HG02610 (cell line): ENCODE measurements around the gene LIMK1.

Source experiments
- ATAC-seq: cut with Tn5 transposase; IDR thresholded peaks from one replicate; pipeline ENCODE4 v1.9.1; 2021; ENCODE audit warnings: mild to moderate bottlenecking, moderate library complexity; ENCODE audit not compliant: unreplicated experiment

Gene LIMK1

DNA sequence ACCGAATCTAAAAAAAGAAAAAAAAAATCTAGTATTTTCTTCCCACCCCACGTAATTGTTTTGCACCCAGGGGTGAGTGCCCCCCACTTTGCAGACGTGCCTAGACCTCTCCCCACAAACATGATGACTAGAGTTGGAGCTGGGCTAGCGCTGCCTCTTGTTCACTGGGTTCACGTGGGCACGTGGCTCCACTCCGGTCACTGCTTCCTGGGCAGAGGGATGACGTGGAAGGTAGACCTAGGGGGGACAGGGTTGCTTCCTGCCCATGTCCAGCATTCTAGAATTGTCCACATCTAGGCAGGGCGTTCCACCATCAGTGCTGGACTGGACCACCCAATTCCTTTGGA is 861 bp upstream of the LIMK1 start:
- no peak for ATAC-seq

DNA sequence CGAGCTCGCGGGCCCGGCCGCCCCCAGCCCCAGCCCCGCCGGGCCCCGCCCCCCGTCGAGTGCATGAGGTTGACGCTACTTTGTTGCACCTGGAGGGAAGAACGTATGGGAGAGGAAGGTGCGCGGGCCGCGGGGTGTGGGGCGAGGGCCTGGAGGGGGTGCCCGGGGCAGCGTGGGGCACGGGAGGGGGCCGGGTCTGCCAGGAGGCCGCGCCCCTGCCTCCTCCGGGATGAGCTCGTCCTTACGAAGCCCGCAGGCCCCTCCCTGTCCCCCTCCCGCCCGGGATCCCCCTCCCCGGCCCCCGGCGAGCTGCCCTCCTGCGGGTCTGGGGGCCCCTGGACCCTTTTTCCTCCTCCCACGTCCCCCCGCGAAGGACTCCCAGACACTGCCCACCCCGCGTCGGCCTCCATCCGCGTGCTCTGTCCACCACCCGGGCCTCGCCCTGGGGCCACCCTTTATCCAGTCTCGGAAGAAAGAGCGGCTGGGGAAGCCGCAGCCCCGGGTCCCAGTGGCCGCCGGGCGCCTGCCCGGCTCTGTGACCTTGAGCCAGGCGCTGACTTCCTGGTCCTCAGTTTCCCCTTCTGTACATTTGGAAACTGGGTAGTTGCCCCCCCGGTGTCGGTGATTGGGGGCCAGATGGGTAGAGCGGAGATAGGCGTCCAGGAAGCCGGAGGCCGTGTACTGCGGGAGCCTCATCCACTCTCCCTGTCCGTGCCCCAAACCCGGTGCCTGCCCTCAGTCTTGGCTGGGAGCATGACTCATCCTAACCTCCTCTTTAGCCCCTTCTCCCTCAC is 521 bp downstream of the LIMK1 start:
- peak; percentile 47 for ATAC-seq

DNA sequence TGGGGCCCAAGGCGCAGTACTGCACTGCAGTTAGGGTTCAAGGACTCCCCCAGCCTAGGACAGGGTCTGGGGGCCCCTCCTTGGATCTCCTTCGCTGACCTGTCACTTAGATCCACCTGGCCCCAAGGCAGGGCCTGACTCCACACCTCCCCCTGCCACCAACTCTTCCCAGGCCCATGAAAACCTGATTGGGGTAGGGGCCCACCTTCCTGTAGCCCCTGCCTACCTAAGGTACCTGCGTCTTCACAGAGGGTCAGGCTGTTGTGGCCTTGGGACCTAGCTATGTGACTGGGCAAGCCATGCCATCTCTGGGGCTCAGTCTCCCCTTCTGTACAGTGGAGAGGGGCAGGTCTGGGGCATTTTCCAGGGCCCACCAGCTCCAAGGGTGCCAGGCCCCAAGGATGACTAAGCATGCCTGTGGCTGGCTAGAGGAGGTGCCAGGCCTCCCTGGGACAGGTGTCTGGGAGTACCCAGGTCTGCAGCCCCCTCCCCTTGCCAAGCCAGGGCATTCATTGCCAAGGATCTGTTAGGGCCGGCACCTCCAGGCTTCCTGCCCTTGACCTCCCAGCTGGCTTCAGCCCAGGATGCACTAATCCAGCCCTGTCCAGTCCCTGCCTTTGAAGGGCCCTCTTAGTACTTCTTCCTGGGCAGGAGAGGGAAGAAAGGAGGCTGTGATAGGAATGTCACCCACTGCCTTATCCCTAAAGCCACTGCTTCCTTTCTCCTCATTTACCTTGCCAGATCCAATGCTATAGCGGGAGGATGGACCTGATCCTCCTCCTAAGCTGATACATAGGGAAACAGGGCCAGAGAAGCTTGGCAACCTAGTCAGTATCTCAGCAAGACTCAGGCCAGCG is 1.3 kb downstream of the LIMK1 start:
- no peak for ATAC-seq

DNA sequence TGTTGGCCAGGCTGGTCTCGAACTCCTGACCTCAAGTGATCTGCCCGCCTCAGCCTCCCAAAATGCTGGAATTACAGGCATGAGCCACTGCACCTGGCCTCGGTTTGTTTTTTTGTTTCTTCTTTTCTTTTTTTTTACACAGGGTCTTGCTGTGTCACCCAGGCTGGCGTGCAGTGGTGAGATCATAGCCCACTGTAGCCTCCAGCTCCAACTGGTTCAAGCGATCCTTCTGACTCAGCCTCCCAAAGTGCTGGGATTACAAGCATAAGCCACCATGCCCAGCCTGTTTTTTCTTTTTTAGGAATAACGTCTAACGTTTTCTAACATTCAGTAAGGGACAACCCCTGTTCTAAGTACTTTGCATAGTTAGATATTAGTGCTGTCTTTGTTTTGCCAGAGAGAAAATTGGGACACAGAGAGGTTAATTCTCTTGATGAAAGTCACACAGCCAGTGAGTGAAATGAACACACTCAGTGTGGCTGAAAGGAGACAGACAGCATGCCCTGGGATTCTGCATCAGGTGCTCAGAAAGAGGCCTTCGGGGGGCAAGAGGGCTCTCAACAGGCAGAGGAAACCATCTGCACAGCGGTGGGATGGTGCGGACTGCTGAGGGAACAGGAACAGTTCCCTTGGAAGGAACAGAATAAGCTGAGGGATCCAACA is 4.3 kb downstream of the LIMK1 start:
- no peak for ATAC-seq

DNA sequence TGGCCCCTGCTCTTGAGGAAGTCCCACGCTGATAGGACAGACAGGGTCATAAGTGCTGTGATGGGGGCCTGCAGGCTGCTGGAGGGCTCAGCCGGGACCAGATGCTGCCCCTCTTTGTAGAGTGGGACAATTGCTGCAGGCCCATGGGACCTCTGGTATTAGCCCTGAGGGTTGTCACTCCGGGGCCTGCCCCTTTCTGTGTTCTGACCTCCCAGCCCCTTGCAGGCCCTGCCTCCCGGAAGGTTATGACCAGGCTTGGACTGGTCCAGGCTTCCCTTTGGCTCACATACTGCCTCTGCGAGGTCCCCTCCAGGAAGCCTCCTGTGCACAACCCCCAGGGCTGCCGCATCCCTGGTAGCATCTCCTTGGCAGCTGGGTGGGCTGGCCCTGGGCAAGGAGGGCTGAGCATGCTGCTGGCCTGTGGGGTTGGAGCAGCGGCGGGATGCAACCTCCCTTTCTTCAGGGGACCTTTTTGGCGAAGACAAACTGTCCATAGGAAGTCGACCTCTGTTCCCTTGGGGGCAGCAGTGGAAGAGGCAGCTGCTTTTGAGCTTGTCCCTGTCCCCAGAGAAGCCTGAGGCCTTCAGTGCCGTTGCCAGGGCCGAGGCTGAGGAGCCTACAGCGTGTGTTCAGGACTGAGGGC is 8.8 kb downstream of the LIMK1 start:
- peak; percentile 3 for ATAC-seq

DNA sequence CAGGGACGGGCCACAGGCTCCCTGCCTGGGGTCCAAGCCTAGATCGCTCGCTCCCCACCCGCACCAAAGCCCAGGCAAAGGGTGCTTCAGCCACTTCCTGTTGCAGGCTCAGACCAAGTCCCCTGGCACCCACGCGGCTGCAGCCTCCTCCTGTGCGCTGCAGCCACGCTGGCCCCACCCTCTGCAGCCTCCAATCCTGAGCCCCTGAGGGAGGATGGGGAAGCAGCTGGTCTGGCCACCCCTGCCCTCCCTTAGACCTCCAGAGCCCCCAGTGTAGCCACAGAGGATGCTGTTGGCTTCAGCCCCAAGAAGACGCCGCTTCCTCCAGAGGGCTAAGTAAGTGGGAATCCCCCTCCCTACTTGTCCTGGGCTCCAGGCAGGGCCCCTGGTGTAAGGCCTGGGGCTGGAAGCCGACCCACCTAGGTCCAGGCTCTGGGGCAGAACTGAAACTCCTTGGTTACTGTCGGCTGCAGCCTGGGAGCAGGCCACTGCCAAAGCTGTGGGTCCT is 9.4 kb downstream of the LIMK1 start:
- ATAC-seq: peak; percentile 59

DNA sequence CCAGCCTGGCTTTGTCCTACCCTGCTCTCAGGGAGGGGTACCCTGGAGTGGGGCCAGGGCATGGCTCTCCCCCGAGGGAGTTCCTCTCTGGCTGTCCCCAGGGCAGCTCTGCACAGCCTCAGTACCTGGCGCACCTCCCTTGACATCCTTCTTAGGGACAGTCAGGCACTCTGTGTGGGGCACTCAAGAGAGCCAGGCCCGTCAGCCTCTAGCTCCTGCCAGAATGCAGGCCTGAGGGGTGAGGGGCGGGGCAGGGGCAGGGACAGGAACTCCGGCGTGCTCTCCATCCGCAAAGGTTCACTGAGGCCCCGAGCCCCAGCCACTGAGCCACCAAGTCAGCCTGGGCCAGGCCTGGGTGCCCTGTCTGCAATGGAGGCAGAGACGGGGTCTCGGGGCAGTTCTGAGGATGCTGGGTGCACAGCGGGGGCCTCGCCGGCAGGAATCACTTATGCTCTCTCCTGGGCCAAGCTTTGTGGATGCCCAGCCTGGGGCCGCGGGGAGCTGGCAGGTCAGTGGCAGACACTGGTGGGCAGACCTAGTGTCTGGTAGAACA is 10.1 kb downstream of the LIMK1 start:
- no peak for ATAC-seq

DNA sequence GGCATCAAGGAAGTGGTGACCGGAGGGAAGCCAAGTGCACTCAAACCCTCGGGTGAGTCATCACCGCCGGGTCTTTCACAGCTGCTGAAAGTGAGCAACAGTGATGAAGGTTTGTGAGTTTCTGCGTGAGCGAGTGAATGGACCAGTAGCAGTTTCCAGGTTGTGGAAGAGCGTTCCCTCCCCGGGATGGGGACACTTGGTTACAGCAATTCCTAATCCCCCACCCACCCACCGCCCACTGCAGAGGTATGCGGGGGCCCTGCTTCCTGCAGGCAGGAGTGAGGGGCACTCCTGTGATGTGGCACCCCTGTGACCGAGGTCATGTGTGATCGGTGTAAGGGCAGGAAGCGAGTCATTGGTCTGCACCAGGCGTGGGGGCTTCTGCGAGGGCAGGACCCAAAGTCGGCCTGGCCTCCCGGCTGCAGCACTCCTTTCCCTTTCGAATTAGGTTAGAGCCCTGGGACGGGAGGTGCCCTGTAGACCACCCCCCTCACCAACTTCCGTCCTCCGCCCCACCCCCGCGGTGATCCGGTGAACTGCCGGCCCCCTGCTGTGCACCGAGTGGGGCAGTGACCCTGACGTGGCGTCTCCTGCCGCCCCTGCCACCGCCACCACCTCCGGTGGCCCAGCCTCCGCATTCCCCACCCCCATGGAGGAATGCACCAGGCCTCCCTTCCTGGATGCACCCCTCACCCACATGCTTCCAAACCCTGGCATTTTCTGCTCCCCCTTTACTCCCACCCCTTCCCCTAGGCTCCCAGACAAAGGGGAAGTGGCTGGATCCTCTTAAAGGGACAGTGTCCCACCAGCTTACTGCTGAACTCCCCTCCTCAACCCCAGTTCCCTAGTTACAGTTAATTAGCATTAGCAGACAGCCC is 10.9 kb downstream of the LIMK1 start:
- peak; percentile 50 for ATAC-seq

DNA sequence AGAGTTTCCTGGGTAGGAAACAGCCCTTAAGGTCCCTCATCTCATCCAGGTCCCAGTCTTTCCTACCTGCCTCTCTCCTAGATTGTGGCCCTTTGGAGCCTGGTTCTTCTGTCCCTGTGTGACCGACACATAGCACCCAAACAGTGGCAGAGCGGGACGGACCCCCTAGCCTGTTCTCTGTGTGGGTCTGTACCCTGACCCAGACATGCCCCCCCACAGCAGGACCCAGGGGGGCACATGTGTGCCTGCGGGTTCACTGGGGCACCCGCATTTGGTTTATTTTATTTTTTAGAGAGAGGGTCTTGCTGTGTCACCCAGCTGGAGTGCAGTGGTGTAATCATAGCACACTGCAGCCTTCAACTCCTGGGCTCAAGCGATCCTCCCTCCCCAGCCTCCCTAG is 11.5 kb downstream of the LIMK1 start:
- no peak for ATAC-seq

DNA sequence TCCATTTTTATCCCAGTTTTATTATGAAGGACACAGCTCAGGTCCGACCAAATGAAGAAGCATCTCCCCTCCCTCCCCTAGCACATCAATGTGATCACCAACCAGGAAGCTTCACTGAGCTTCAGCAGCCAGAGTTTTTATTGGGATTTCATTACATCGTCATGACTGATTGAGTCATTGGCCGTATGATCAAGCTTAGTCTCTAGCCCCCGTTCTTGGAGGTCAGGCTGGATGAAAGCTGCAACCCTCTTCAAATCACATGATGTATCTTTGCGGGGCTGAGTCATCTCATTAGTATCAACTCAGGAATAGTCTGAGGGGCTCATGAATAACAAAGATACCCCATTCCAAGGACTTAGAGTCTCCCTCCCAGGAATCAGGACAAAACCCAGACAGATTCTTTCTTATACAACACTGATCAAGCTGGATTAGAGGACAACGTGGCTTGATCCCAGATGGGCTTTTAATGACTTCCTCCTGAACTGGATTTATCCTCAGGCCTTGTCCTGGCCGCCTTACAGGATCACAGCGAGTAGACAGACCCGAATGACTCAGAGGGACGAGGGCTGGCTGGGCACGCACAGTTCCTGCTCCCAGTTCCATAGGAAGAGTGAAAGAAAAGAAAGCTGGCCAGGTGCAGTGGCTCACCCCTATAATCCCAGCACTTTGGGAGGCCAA is 14.5 kb downstream of the LIMK1 start:
- ATAC-seq: no peak

DNA sequence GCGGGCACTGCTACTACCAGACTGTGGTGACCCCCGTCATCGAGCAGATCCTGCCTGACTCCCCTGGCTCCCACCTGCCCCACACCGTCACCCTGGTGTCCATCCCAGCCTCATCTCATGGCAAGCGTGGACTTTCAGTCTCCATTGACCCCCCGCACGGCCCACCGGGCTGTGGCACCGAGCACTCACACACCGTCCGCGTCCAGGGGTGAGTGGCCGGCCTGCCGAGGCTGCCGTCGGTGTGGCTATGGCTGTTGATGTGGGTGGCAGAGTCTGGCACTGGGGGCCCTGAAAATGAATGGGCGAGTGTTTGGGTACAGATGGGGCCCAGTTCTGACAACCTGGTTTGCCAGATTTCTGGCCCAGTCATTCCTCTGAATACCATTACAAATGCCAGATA is 15.4 kb downstream of the LIMK1 start:
- no peak for ATAC-seq

DNA sequence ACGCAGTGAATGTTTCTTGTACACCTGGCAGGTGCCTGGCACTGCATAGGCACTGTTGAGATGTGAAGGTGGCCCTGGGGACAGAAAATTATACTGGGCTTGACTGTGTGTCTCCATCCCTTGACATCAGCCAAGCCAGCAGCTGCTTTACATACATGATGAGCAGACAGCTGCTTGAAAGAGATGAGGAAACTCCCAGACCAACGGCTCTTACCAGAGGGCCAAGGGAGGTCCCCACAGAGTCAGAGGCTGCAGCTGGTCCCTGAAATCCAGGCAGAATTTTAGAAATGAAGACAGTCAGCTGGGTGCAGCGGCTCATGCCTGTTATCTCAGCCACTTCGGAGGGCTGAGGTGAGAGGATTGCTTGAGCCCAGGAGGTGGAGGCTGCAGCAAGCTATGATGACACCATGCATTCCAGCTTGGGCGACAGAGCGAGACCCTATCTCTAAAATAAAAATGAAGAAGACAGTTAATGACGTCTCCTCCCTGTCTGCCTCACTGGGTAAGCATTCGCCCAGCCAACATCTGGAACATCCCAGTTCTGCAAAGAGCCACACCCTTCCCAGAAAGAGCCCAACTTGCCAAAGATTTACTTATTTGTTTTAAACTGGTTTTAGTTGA is 17.6 kb downstream of the LIMK1 start:
- ATAC-seq: peak; percentile 89

DNA sequence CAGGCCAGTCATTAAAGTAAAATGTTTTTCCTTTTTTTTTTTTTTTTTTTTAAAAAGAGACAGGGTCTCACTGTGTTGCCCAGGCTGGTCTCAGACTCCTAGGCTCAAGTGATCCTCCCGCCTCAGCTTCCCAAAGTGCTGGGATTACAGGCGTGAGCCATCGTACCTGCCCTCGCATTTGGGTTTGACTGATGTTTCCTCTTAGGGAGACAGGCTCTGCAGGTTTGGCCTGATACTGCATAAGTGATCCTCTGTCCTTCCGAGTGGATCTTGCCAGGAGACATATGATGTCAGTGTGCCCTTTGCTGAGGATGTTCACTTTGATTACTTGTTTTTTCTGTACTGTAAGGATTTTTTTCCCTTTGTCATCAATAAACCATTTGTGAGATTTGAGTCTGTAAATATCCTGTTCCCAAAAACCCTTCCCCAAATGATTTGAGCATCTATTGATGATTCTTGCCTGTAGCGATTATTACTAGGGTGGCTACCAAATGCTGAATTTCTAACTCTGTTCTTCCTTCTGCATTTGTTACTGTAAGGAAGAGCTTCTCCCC is 19.7 kb downstream of the LIMK1 start:
- ATAC-seq: no peak

DNA sequence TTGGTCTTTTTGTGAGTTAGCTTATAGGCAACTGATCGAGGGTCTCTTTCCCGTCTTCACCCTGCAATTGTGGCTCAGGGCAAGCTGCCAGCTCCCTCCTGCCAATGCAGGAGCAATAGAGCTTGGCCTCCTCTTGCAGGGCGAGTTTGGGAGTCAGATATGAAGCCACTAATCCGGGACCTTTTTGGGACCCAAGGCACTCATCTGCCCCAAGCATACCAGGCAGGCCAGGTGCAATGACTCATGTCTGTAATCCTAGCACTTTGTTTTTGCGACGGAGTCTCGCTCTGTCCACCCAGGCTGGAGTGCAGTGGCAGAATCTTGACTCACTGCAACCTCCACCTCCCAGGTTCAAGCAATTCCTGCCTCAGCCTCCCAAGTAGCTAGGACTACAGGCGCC is 21.1 kb downstream of the LIMK1 start:
- no peak for ATAC-seq

DNA sequence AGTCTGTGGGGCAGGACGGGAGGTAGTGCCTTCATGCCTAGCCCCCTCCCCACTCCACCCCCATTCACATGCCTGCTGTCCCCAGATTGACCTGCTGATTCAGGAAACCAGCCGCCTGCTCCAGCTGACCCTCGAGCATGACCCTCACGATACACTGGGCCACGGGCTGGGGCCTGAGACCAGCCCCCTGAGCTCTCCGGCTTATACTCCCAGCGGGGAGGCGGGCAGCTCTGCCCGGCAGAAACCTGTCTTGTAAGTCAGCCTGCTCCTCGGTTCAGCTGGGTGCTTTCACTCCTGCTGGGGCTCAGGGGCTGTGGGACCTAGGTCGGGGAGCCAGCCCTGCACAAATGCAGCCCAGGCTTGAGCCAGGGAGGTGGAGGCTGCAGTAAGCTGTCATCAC is 22.4 kb downstream of the LIMK1 start:
- ATAC-seq: no peak

DNA sequence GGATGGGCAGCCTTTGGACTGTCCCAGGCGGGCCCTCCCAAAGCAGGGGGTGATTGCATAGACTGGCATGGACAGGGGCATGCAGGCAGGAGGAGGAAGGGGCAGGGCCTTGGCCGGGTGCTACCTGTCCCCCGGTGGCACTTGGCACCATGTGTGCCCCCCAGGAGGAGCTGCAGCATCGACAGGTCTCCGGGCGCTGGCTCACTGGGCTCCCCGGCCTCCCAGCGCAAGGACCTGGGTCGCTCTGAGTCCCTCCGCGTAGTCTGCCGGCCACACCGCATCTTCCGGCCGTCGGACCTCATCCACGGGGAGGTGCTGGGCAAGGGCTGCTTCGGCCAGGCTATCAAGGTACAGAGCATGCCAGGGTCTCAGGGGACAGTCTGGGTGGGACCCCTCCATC is 23.2 kb downstream of the LIMK1 start:
- ATAC-seq: no peak

DNA sequence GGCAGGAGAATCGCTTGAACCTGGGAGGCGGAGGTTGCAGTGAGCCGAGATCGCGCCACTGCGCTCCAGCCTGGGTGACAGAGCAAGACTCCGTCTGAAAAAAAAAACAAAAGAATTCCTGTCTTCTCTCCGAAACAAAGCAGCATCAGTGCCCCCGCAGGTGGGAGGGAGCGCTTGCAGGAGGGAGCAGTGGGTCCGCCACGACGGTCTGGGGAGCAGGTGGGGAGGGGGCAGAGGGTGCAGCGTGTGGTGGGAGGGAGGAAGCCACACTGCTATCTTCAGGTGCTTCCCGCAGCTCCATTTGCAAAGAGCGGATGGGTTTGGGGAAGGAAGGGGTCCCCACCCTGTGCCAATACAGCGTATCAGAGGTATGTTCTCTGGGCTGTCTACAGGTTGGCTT is 31.7 kb downstream of the LIMK1 start:
- ATAC-seq: no peak

DNA sequence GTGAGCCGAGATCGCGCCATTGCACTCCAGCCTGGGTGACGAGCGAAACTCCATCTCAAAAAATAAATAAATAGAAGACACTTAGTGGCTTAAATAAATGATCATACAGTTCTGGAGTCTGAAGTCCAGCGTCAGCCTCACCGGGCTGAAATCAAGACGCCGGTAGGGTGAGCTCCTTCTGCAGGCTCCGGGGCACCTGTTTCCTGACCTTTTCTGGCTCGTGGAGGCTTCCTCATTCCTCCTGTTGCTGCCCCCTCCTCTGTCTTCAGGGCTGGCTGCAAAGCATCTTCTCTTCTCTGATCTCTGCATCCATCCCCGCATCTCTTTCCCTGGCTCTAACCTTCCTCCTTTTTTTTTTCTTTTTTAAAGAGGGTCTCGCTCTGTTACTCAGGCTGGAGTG is 32.8 kb downstream of the LIMK1 start:
- no peak for ATAC-seq

DNA sequence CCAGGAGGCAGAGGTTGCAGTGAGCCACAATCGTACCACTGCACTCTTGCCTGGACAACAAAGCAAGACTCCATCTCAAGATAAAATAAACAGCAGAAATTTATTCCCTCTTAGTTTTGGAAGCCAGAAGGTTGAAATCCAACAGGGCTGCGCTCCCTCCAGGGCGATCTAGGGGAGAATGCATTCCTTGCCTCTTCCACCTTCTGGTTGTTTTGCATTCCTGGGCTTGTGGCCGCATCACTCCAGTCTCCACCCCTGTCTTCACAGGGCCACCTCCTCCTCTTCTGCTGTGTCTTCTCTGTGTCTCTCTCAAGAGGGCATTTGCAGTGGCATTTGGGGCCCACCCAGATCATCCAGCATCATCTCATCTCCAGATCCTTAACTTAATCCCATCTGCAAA is 36.2 kb downstream of the LIMK1 start:
- ATAC-seq: no peak
